Cardiac muscle cell (in vitro differentiated cells and primary cell): ENCODE measurements around the gene PRKG1. TPM values are rescaled to one million over a fixed set of nuclear protein-coding genes. Genes with fewer than 3 reads are reported as not detected.

Experiments
- DNase-seq, 2 donors: peaks; one replicate each; pipeline versions ENCODE4 v3.0.0 to v3.0.0-alpha.2; 2010 to 2017; ENCODE audit warnings: low read depth in 1 of 2, low spot score in 1 of 2
- H3K27ac ChIP-seq: fragments of 200-600 bp; sonication (generic); 2 replicates; pipeline ENCODE4 v1.5.1; 2016
- H3K27me3 ChIP-seq: fragments of 200-600 bp; sonication (generic); 2 replicates; pipeline ENCODE4 v1.6.0; 2016; ENCODE audit warnings: control low read depth
- H3K36me3 ChIP-seq: fragments of 200-600 bp; sonication (generic); 2 replicates; pipeline ENCODE4 v1.5.1; 2016; ENCODE audit warnings: control low read depth
- H3K4me1 ChIP-seq: fragments of 200-600 bp; sonication (generic); 2 replicates; pipeline ENCODE4 v1.8.1; 2017; ENCODE audit warnings: low read depth, mild to moderate bottlenecking, mixed run types
- H3K4me3 ChIP-seq: fragments of 200-600 bp; sonication (generic); 2 replicates; pipeline ENCODE4 v1.5.1; 2016; ENCODE audit warnings: mild to moderate bottlenecking
- H3K9me3 ChIP-seq: fragments of 200-600 bp; sonication (generic); 2 replicates; pipeline ENCODE4 v1.5.1; 2017; ENCODE audit warnings: low read depth, mild to moderate bottlenecking, control low read depth
- polyA plus RNA-seq: library from polyadenylated mRNA; unstranded; fragments of >200 nt; fragmentation: Nextera tagmentation; extraction: Ambion mirVana; gene quantifications from 2 replicates; pipeline ENCODE4 v1.2.1, GENCODE V29; 2016
- total RNA-seq: library from RNA; depleted of rRNA; stranded (reverse); fragments of >200 nt; gene quantifications from 2 replicates; pipeline ENCODE4 v1.2.3, GENCODE V29; 2016
- TF ChIP-seq, protein P1 (sequence below): IDR thresholded peaks from 2 replicates; pipeline ENCODE4 v1.5.1; 2012; ENCODE audit warnings: low read depth, mild to moderate bottlenecking, low read length

The PRKG1 gene
- total and polyA plus RNA-seq, 2 experiments from 2014 or later = 2.9 to 13.3 TPM

DNA sequence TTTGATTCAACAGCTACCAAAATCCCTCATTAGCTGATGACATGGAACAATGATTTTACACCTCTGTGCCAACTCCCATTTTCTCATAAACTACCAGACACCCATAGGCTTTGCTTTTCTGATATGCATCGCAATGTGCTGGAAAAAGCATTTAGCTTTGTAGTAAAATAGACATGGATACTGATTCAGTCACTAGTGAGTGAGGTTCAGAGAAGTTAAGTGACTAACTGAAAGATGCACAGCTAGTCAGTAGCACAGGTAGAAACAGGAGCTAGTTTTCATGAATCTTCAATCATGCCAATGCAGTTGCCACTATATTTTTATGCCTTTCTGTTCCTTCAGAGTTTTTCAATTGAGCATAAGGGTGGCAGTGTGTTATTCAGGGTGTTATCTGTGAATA lies 38.7 kb downstream of the PRKG1 start:
- TF ChIP-seq, protein P1, sequence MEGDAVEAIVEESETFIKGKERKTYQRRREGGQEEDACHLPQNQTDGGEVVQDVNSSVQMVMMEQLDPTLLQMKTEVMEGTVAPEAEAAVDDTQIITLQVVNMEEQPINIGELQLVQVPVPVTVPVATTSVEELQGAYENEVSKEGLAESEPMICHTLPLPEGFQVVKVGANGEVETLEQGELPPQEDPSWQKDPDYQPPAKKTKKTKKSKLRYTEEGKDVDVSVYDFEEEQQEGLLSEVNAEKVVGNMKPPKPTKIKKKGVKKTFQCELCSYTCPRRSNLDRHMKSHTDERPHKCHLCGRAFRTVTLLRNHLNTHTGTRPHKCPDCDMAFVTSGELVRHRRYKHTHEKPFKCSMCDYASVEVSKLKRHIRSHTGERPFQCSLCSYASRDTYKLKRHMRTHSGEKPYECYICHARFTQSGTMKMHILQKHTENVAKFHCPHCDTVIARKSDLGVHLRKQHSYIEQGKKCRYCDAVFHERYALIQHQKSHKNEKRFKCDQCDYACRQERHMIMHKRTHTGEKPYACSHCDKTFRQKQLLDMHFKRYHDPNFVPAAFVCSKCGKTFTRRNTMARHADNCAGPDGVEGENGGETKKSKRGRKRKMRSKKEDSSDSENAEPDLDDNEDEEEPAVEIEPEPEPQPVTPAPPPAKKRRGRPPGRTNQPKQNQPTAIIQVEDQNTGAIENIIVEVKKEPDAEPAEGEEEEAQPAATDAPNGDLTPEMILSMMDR = no peak
- no peak for DNase-seq
- Histone ChIP-seq H3K36me3 (no peaks in the 10 kb centered on the region), H3K27me3 (no peaks in the 10 kb centered on the region), H3K4me1 (peaks cover 3% of the 10 kb centered on the region), H3K4me3 (no peak overlapping the region), H3K27ac (no peak overlapping the region), H3K9me3 (no peaks in the 10 kb centered on the region)

DNA sequence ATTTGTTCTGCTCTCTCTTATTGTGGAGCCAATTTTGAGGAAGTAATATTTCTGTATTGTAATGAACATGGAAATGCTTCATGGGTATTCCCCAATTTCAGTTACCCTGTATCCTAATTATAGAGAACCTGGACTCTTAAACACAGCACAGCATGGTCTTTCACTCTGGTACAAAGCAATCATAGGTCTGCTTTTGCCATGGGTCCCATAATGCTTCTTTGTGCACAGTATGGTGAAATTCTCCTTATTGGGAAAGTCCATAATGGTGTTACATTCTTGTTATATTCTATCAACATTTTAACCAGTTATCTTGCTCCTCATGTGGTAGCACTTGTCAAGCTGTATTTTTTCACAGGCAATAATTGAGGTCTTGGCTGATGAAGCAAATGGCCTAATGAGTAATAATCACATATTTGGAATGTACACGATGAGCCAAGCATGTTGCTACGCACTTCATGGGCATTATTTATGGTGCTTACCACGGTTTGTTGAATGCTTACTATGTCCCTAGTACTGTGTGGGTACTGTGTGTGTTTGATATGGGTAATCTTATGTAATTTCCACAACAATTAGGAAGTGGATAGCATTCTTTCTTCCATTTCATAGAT lies 42.9 kb downstream of the PRKG1 start:
- H3K27me3 ChIP-seq = no peaks in the 10 kb centered on the region
- no peaks in the 10 kb centered on the region for H3K9me3 ChIP-seq
- peaks cover 4% of the 10 kb centered on the region for H3K4me1 ChIP-seq
- TF ChIP-seq, protein P1 = no peak
- no peaks in the 10 kb centered on the region for H3K36me3 ChIP-seq
- H3K27ac ChIP-seq = no peak overlapping the region
- H3K4me3 ChIP-seq = no peak overlapping the region
- peak in 1 of 2 donors; percentile 75 for DNase-seq

DNA sequence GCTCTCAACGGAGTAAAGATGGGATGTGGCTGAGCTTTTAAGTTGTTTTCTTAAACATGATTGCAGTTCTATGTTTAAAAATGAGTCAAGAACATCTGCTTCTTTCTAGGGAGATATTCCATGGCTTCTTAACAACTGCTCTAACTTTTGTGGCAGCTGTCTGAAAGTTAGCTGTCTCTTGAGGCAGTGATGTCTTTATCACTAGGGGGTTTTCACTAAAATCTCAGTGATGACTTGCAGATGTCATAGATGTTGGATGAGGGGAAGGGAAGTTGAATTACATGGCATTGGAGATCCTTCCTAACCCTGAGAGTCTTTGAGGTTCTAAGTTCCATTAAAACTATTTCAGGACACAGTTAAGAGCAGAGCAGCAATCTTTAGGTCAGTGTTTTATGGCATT lies 43.5 kb downstream of the PRKG1 start:
- H3K27ac ChIP-seq = no peak overlapping the region
- DNase-seq = no peak
- TF ChIP-seq, protein P1 = no peak
- H3K36me3 ChIP-seq = no peaks in the 10 kb centered on the region
- H3K27me3 ChIP-seq = no peaks in the 10 kb centered on the region
- H3K9me3 ChIP-seq = no peaks in the 10 kb centered on the region
- peaks cover 4% of the 10 kb centered on the region for H3K4me1 ChIP-seq
- H3K4me3 ChIP-seq = no peak overlapping the region

DNA sequence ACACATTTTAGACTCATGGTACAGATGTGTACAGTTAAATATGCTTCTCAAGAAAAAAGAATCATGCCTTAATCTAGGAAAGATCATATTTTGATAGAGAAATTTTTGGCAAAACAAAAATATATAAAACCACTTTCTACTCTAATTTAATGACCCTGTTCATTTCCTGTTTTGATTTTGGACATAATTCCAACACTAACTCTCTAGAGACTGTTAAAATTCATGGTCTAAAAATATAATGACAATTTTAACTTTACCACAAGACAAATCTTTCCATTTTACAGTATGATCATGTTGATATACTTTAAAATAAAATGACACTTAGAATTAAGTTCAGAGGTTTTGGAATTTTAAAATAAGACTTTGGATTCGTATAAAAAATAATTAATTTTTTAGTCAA lies 45.2 kb downstream of the PRKG1 start:
- Histone ChIP-seq H3K27ac (no peak overlapping the region), H3K4me3 (no peak overlapping the region), H3K4me1 (peaks cover 4% of the 10 kb centered on the region), H3K9me3 (no peaks in the 10 kb centered on the region), H3K27me3 (no peaks in the 10 kb centered on the region), H3K36me3 (no peaks in the 10 kb centered on the region)
- TF ChIP-seq, protein P1 = no peak
- DNase-seq = no peak

DNA sequence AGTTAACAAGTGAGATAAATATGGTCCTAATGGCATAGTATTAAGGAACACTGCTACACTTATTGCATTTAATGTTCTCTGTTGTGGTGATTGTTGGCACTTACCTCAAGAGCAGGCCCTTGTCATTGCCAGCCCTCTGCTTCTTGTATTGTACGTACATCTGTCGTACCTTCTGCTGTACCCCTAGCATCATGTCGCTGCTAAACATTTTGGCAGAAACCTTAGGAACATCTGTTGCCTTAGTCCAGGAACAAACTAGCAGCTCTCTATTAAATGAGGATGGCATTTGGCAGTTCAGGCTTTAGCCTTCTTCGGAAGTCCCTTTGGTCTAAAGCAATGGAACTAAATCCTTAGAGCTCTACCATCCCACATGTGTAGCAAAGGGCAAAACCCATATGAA lies 47.6 kb downstream of the PRKG1 start:
- peaks cover 4% of the 10 kb centered on the region for H3K4me1 ChIP-seq
- TF ChIP-seq, protein P1 = no peak

More for the DNA sequence above, 47.6 kb downstream of the PRKG1 start:
- Histone ChIP-seq H3K27ac (no peak overlapping the region), H3K27me3 (no peaks in the 10 kb centered on the region), H3K36me3 (no peaks in the 10 kb centered on the region), H3K9me3 (no peaks in the 10 kb centered on the region), H3K4me3 (no peak overlapping the region)
- no peak for DNase-seq
